Pons (tissue), 1 donor: Measurements from ENCODE around the gene SPDEF.

Experiments used
- DNase-seq: peaks from one replicate; pipeline ENCODE4 v3.0.0-alpha.2; 2016; ENCODE audit warnings: low spot score

Gene SPDEF

GRCh38 chr6:34514593-34515472 is 41.3 kb downstream of the SPDEF start:
- DNase-seq, result no peak

GRCh38 chr6:34514112-34514511 is 42.0 kb downstream of the SPDEF start:
- no peak for DNase-seq

GRCh38 chr6:34513646-34514045 is 42.5 kb downstream of the SPDEF start:
- no peak for DNase-seq

- DNase-seq, result no peak
Measured at GRCh38 chr6:34512738-34513115, 43.4 kb downstream of the SPDEF start.

DNA sequence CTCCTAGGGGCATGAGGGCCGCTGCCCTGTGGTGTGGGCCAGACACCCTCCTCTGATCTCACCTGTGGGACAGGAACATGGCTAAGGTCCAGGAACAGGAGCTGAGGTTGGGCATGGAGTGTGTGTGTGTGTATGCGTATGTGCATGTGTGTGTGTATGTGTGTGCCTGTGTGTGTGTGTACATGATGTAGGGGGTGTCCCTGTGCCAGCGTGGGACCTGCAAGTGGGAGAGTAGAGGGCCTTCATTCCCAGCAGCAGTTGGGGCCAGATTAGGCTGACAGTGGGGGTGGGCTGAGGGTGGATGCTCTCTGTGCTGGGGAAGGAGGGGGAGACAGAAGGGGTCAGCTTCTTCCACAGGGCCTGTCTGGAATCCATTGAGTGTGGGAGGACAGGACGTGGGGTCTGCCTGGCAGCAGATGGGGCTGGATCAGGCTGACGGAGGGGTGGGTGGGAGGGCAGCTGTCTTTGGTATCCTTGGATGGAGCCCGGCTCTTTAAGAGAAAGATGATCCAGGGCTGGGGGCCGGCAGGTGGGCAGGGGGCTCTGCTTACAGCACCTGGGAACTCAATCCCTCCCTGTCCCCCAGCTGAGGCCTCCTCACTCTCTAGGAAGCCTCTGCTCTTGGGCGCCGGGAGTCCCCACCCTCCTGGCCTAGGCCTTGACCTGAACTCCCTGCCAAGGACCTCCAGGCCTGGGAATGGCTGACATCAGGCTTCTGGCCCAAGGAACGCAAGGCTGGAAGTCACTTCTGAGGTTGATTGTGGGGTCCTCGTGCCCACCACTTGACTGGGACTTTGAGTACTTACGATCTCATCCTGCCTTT is 44.0 kb downstream of the SPDEF start:
- DNase-seq, result no peak

- DNase-seq, result no peak
Measured at GRCh38 chr6:34511214-34511914, 44.8 kb downstream of the SPDEF start.

DNA sequence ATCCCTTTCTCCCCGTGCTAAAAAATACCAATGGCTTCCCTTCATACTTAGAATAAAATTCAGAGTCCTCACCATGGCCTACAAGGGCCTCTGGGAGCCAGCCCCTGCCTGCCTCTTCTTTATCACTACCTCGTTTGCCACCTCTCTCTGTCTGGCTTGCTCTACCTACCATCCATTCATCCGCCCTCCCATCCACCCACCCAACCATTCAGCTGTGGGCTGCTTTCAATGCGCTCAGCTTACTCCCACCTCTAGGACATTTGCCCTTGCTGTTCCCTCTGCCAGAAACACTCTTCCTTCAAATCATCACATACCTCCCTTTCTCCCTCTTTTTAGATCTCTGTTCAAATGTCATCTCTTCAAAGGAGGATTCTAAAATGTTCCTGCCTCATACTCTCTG is 45.8 kb downstream of the SPDEF start:
- DNase-seq, result no peak

- no peak for DNase-seq
Measured at GRCh38 chr6:34509782-34510181, 46.3 kb downstream of the SPDEF start.

- DNase-seq, result no peak
Measured at GRCh38 chr6:34508425-34508824, 47.7 kb downstream of the SPDEF start.

DNA sequence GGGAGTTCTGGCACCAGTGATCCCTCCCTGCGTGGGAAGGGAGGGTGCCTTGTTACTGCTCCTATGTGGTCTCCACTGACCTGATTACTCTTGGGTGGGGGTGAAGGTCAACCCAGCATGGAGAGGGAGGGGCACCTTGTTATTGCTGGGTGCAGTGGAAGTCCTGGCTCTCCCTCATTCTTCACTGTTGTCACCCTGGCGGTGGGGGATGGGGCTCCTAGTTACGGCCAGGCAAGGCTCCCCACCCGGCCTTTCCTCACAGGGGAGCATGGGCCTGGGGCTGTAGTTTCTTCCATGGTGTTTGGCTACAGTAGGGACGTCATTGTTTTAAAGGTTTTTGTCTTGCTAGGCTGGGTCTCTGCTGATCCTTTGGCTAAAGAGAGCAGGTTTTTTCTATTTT is 49.4 kb downstream of the SPDEF start:
- no peak for DNase-seq

DNA sequence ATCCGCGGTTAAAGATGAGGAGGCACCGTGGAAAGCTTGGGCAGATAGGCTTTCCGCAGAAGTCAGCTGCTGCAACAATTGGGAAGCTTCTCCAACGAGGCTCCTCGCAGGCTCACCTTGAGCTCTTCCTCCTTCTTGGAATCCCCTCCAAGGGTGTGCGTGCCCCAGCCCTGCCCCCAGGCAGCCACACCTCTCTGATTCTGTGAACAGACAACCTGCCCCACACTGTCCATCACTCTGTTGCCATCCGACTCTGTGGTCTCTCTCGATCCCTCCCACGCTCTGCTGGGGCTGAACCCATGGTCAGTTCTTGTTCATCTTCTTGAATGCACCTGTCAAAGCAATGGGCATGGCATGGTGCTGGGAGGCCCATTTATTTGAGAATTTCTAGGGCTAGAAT is 58.7 kb downstream of the SPDEF start:
- DNase-seq, result no peak

- DNase-seq, result no peak
Measured at GRCh38 chr6:34496103-34496685, 59.9 kb downstream of the SPDEF start.

- DNase-seq, result no peak
Measured at GRCh38 chr6:34494973-34495372, 61.2 kb downstream of the SPDEF start.

- DNase-seq, result no peak
Measured at GRCh38 chr6:34493344-34493743, 62.8 kb downstream of the SPDEF start.

- no peak for DNase-seq
Measured at GRCh38 chr6:34491091-34491430, 65.1 kb downstream of the SPDEF start.

DNA sequence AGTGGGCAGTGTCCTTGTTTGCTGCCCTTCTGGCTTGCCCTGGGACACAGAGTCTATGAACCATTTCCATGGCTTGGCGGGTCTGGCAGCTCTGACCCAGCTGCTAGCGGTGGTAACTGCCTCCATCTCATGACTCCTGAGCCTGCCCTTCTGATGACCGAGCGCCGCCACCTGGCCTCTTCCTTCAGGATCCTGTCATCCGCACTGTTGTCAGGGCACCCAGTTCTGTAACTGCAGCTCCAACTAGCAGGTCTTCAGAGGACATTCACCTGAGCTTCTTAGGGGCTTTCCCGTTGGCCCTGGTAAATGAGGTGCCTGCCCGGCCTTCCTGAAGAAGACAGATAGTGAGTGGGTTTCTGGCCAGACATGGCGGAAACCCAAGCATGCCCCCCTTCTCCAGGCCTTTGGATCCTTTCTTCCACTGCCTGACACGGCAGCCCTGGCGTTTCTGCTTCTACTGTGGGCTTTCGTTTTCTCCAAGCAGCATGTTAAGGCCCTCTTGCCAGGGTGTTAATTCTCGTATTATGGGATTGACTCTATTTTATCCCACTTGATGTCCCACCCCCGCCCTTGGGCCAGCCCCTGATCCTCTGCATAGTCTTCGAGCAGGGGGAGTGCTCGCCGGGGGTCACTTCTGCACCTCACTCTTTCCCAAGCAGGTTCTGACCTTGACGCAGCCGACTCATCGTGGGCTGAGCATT is 65.6 kb downstream of the SPDEF start:
- no peak for DNase-seq

- no peak for DNase-seq
Measured at GRCh38 chr6:34489207-34489805, 66.8 kb downstream of the SPDEF start.
